ENCODE data around the gene KLHDC7A. TPM values are rescaled to one million over a fixed set of nuclear protein-coding genes. Genes with fewer than 3 reads are reported as not detected.

The KLHDC7A gene
- total RNA-seq, 4 donors from 2014 or later: 0.48 to 7.6 (median 1.3) TPM

- no peak overlapping the region for H3K4me3 ChIP-seq
- TF ChIP-seq CTCF (IDR thresholded peaks at IDR 0.05) (no peak), POLR2A (IDR thresholded peaks at IDR 0.05) (no peak)
- no peaks in the 10 kb centered on the region for H3K36me3 ChIP-seq
- H3K9me3 ChIP-seq: no peaks in the 10 kb centered on the region
- DNase-seq: no peak
- intact Hi-C loops (cut with DNase I): no loop called here
- 43 to 44% methylated on average over 6 of the region's 6 CpGs for WGBS, 2 donors
- H3K4me1 ChIP-seq: no peaks in the 10 kb centered on the region
- H3K27me3 ChIP-seq: peaks cover 0 to 53% (median 0%) of the 10 kb centered on the region in 4 donors
- H3K27ac ChIP-seq: no peak overlapping the region
Measured at GRCh38 chr1:18530587-18531502, 50.1 kb downstream of the KLHDC7A start.

- TF ChIP-seq POLR2A (IDR thresholded peaks at IDR 0.05) (no peak), CTCF (IDR thresholded peaks at IDR 0.05) (no peak)
- Histone ChIP-seq H3K27me3 (peaks cover 0 to 59% (median 0%) of the 10 kb centered on the region in 4 donors), H3K4me1 (no peaks in the 10 kb centered on the region), H3K27ac (no peak overlapping the region), H3K36me3 (no peaks in the 10 kb centered on the region), H3K9me3 (no peaks in the 10 kb centered on the region), H3K4me3 (no peak overlapping the region)
- no peak for DNase-seq
- intact Hi-C loops (cut with DNase I): no loop called here
- 23 to 41% methylated on average over 3 of the region's 3 CpGs for WGBS, 2 donors
Measured at GRCh38 chr1:18531503-18531845, 50.7 kb downstream of the KLHDC7A start.

GRCh38 chr1:18532390-18533170 is 51.9 kb downstream of the KLHDC7A start:
- TF ChIP-seq CTCF (IDR thresholded peaks at IDR 0.05) (no peak), POLR2A (IDR thresholded peaks at IDR 0.05) (no peak)
- WGBS, 2 donors: 73 to 76% methylated on average over 5 to 8 of the region's 8 CpGs
- H3K4me1 ChIP-seq: no peaks in the 10 kb centered on the region
- no peak for DNase-seq
- H3K4me3 ChIP-seq: no peak overlapping the region
- H3K27me3 ChIP-seq: peaks cover 0 to 70% (median 0%) of the 10 kb centered on the region in 4 donors
- no peaks in the 10 kb centered on the region for H3K36me3 ChIP-seq
- no peaks in the 10 kb centered on the region for H3K9me3 ChIP-seq
- intact Hi-C loops (cut with DNase I): no loop called here
- no peak overlapping the region for H3K27ac ChIP-seq

GRCh38 chr1:18533259-18533658 is 52.5 kb downstream of the KLHDC7A start:
- TF ChIP-seq CTCF (IDR thresholded peaks at IDR 0.05) (no peak), POLR2A (IDR thresholded peaks at IDR 0.05) (no peak)
- DNase-seq: no peak
- WGBS, 2 donors: 45 to 54% methylated on average over 3 of the region's 3 CpGs
- no peaks in the 10 kb centered on the region for H3K36me3 ChIP-seq
- H3K4me3 ChIP-seq: no peak overlapping the region
- intact Hi-C loops (cut with DNase I): no loop called here
- no peaks in the 10 kb centered on the region for H3K4me1 ChIP-seq
- H3K27me3 ChIP-seq: peaks cover 0 to 77% (median 0%) of the 10 kb centered on the region in 4 donors
- H3K9me3 ChIP-seq: no peaks in the 10 kb centered on the region
- H3K27ac ChIP-seq: no peak overlapping the region

- H3K4me3 ChIP-seq: no peak overlapping the region
- peaks cover 0 to 77% (median 0%) of the 10 kb centered on the region in 4 donors for H3K27me3 ChIP-seq
- no peak for DNase-seq
- WGBS, 2 donors: 71 to 79% methylated on average over 6 of the region's 6 CpGs
- H3K4me1 ChIP-seq: no peaks in the 10 kb centered on the region
- H3K27ac ChIP-seq: no peak overlapping the region
- H3K36me3 ChIP-seq: no peaks in the 10 kb centered on the region
- TF ChIP-seq CTCF (IDR thresholded peaks at IDR 0.05): no peak
- TF ChIP-seq POLR2A (IDR thresholded peaks at IDR 0.05): no peak
- intact Hi-C loops (cut with DNase I): no loop called here
- H3K9me3 ChIP-seq: no peaks in the 10 kb centered on the region
Measured at GRCh38 chr1:18534810-18535205, 54.1 kb downstream of the KLHDC7A start.

Data from esophagus squamous epithelium (tissue), 5 donors.